Endometrium (tissue), 2 donors: Measurements from ENCODE around the gene PSD.

Source experiments
- FAIRE-seq: peaks from 2 replicates; lab custom pipeline; 2012; peaks lifted over from hg19 to GRCh38; lab: Jason Lieb, UNC
- donor health status: control.
- donor health status: control.

Gene PSD

GRCh38 chr10:102403115-102403514 is 15.5 kb downstream of the PSD start:
- FAIRE-seq = no peak

- no peak for FAIRE-seq
Measured at GRCh38 chr10:102402512-102402896, 16.1 kb downstream of the PSD start.

- no peak for FAIRE-seq
Measured at GRCh38 chr10:102401735-102402511, 16.7 kb downstream of the PSD start.

- no peak for FAIRE-seq
Measured at GRCh38 chr10:102401342-102401654, 17.3 kb downstream of the PSD start.

- FAIRE-seq = no peak
Measured at GRCh38 chr10:102400598-102401341, 17.8 kb downstream of the PSD start.

- no peak for FAIRE-seq
Measured at GRCh38 chr10:102400076-102400475, 18.5 kb downstream of the PSD start.

GRCh38 chr10:102399217-102400021 is 19.2 kb downstream of the PSD start:
- FAIRE-seq = no peak

- FAIRE-seq = no peak
Measured at GRCh38 chr10:102398172-102399020, 20.2 kb downstream of the PSD start.

GRCh38 chr10:102397222-102398171 is 21.1 kb downstream of the PSD start:
- no peak for FAIRE-seq

- no peak for FAIRE-seq
Measured at GRCh38 chr10:102396730-102397151, 21.8 kb downstream of the PSD start.

- FAIRE-seq = no peak
Measured at GRCh38 chr10:102396317-102396650, 22.3 kb downstream of the PSD start.

GRCh38 chr10:102395400-102396316 is 22.9 kb downstream of the PSD start, which contains the start of gene NFKB2:
Gene NFKB2 (plus strand): TSS chr10:102395705. CDS start chr10:102395960, 255 bp downstream.
- no peak for FAIRE-seq

- FAIRE-seq = no peak
Measured at GRCh38 chr10:102394801-102395399, 23.7 kb downstream of the PSD start.

GRCh38 chr10:102394079-102394800 is 24.3 kb downstream of the PSD start:
- FAIRE-seq = no peak

- no peak for FAIRE-seq
Measured at GRCh38 chr10:102393411-102394078, 25.0 kb downstream of the PSD start.

GRCh38 chr10:102392306-102392705 is 26.3 kb downstream of the PSD start:
- FAIRE-seq = no peak

GRCh38 chr10:102389894-102390293 is 28.7 kb downstream of the PSD start:
- no peak for FAIRE-seq
